Fibroblast of the aortic adventitia (primary cell): ENCODE data around the gene USP53. TPM values are rescaled to one million over a fixed set of nuclear protein-coding genes. Genes with fewer than 3 reads are reported as not detected.
A peak's percentile ranks its signal among the peaks of the same experiment; 100 is the strongest.

ENCODE experiments used
- DNase-seq: peaks from one replicate; pipeline ENCODE4 v3.0.0-alpha.2; 2010; ENCODE audit warnings: low read depth
- H3K4me3 ChIP-seq: 2 replicates; pipeline ENCODE4 v1.5.1; 2011; ENCODE audit warnings: low read depth, mild to moderate bottlenecking, control low read depth, low read length, moderate library complexity
- CTCF ChIP-seq: IDR thresholded peaks from 2 replicates; pipeline ENCODE4 v1.5.1; 2011; ENCODE audit warnings: mild to moderate bottlenecking, low read length, control low read depth, inconsistent platforms; ENCODE audit not compliant: insufficient read depth
- total RNA-seq: library from RNA; depleted of rRNA; stranded (reverse); fragments of >200 nt; gene quantifications from 2 replicates; pipeline ENCODE4 v1.2.3, GENCODE V29; 2012; ENCODE audit warnings: low replicate concordance

Gene USP53
- total RNA-seq, 1 donor, result 69.2 TPM

DNA sequence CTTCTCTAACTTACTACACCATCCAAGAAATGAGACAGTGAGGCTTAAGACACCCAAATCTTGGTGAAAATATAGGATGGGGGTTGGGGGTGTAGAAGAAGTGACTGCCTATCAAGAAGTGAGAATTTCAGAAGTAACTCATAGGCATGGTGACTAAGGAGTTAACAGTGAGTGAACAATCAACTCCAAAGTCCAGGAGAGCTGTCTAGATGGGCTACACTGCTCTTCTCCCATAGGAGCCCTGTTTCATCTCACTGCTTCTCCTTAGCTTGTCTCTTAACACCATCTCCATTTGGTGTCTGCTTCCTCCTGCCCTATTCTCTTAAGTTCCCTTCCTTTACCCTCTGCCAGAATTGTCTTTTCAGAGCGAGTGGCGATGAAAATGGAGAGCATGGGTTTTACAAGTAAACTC lies 86.8 kb downstream of the USP53 start:
- H3K4me3 ChIP-seq, result peak overlapping the region; percentile 89
- DNase-seq, result peak; percentile 27
- TF ChIP-seq CTCF, result no peak

GRCh38 chr4:119299741-119300100 lies 87.2 kb downstream of the USP53 start:
- TF ChIP-seq CTCF, result no peak
- peak overlapping the region; percentile 89 for H3K4me3 ChIP-seq
- DNase-seq, result no peak

DNA sequence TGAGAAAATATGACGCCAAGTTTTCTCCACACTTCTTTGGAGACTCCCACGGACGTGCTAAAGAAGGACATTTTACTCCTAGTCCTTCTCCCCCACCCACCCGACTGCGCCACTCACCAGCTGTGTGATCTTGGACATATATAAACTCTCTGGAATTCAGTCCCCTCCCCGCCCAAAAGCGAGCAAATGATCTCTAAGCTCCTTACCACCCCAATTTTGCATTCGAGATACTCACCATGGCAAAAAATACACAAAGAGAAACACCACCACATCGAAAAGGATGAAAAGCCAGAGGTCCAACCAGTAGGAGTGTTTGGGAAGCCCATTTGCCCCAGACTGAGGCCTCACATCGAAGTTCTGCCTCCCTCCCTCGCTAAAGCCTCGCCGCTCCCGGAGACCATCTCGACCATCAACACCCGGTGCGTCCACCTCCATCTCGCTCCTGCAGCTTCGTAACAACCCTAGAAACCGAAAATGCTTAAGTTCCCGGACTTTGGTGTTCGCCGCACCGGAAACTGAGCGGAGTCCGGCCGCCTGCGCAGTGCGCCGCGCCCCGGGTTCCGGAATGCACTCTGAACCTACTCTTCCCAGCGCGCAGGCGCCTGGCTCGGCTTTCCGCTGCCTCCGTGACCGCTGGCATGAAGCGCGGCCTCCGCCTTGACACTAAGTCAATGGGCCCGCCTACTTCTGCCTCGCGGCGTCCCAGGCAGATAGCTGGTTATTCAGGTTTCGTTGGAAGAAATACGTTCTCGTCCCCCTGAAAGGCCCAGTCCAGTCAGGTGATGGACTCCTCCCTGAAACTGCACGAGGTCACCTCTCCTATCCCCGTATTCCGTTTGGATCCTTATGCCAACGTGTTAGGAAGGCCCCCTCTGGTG lies 87.8 kb downstream of the USP53 start:
- peak overlapping the region; percentile 89 for H3K4me3 ChIP-seq
- TF ChIP-seq CTCF, result no peak
- DNase-seq, result peak; percentile 88

DNA sequence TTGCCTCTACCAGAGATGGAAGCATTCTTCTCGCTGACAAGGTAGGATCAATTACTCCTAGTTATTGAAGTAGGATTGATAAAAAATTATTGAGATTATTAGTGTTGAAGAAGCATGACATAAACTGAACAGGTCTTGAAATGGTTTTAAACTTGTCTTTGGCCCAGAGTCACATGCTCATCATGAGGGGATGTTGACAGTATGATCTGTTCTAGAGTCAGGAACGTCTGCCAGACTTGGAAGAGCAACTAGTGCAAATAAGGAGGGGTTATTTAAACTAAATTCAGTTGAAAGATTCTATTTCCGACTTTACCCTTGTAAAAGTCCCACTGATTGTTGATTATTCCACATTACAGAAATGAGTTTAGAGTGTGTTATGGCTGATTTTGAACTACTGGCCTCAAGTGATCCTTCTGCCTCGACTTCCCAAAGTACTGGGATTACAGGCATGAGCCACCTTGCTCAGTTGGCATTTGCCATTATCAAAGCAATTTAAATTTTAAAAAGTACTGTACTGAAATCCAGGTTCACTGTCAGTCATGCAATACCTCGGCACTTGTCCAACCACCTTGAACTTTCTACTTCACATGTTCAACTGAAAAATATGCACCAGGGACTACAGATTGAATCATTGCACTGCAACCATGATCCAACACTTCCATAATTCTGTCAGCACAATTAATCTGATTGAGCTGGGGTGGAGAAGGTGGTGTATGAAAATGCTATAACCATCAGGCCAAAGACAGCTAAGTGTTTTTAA lies 89.7 kb downstream of the USP53 start:
- no peak overlapping the region for H3K4me3 ChIP-seq
- no peak for DNase-seq
- no peak for TF ChIP-seq CTCF

DNA sequence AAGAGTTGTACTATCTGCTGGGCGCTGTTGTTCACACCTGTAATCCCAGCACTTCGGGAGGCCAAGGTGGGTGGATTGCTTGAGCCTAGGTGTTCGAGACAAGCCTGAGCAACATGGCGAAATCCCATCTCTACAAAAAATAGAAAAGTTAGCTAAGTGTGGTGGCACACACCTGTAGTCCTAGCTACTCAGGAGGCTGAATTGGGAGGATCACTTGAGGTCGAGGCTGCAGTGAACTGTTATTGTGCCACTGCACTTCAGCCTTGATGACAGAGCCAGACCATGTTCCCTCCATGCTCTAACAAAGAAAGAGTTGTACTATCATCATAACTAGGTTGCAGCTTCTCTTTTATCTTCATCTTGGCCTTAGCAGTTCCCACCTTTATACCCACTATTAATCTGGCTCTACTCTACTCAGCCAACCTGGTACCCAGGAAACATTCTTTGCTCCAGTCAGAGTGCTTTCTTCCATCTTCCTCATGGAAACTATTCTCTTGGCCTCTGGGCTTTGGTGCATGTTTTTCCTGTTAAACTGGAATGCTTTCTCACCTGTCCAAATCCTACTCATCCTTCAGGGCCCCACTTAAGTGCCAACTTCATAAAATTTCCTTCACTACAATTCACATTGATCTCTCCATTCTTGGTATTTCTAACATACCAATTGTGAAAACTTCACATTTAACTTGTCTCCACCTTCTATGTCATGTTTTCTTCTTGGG lies 91.2 kb downstream of the USP53 start:
- DNase-seq, result no peak
- H3K4me3 ChIP-seq, result no peak overlapping the region
- no peak for TF ChIP-seq CTCF

DNA sequence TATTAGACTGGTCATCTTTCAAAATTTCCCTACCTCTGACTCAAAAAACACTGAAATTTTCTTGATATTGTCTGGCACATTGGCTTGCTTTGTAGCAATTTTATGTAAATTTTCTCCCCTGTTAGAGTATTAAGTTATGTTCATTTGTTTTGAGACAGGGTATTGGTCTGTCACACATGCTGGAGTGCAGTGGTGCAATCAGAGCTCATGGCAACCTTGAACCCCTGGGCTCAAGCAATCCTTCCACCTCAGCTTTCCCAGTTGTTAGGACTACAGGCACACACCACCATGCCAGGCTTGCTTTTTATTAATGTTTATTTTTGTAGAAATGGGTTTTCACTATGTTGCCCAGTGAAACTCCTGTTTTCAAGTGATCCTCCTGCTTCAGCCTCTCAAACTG lies 91.9 kb downstream of the USP53 start:
- H3K4me3 ChIP-seq, result no peak overlapping the region

More for the DNA sequence above, 91.9 kb downstream of the USP53 start:
- DNase-seq, result no peak
- TF ChIP-seq CTCF, result no peak
